Keratinocyte (primary cell): ENCODE data around the gene MAJIN. TPM values are rescaled to one million over a fixed set of nuclear protein-coding genes. Genes with fewer than 3 reads are reported as not detected.

Source experiments
- DNase-seq: peaks from one replicate; pipeline ENCODE4 v3.0.0-alpha.2; 2011; ENCODE audit warnings: low read depth, missing footprints, low spot score
- FAIRE-seq: peaks from 2 replicates; lab custom pipeline; 2011; peaks lifted over from hg19 to GRCh38; lab: Jason Lieb, UNC
- H2AFZ ChIP-seq: 2 replicates; pipeline ENCODE4 v1.6.0; 2012; ENCODE audit warnings: low read length, control low read depth, inconsistent platforms; ENCODE audit not compliant: control insufficient read depth
- H3K27ac ChIP-seq: 2 replicates; pipeline ENCODE4 v1.5.1; 2011; ENCODE audit warnings: low read length; ENCODE audit not compliant: control insufficient read depth, insufficient read depth
- H3K27me3 ChIP-seq: 3 replicates; pipeline ENCODE4 v1.6.0; 2011; ENCODE audit warnings: low read length; ENCODE audit not compliant: control insufficient read depth, insufficient read depth; ENCODE audit errors: extremely low read depth
- H3K36me3 ChIP-seq, 2 experiments: 2 replicates in 1 of 2; 3 replicates in 1 of 2; pipeline ENCODE4 v1.5.1; 2011; ENCODE audit warnings: low read length in 2 of 2, mild to moderate bottlenecking in 1 of 2; ENCODE audit not compliant: control insufficient read depth in 2 of 2, insufficient read depth in 2 of 2; ENCODE audit errors: extremely low read depth in 1 of 2
- H3K4me1 ChIP-seq: 3 replicates; pipeline ENCODE4 v1.5.1; 2011; ENCODE audit warnings: low read length; ENCODE audit not compliant: control insufficient read depth, insufficient read depth; ENCODE audit errors: extremely low read depth
- H3K4me2 ChIP-seq: 3 replicates; pipeline ENCODE4 v1.6.0; 2011; ENCODE audit warnings: low read depth, low read length; ENCODE audit not compliant: control insufficient read depth, insufficient read depth; ENCODE audit errors: extremely low read depth
- H3K4me3 ChIP-seq, 3 experiments: fragments of 200-600 bp in 1 of 3; sonication (generic) in 1 of 3; 2 replicates in 2 of 3; 3 replicates in 1 of 3; pipeline ENCODE4 v1.5.1; 2011 to 2016; ENCODE audit warnings: low read length in 3 of 3, mild to moderate bottlenecking in 3 of 3, control low read depth in 2 of 3, inconsistent platforms in 1 of 3, low read depth in 1 of 3, mixed read lengths in 1 of 3, mixed run types in 1 of 3, moderate library complexity in 1 of 3; ENCODE audit not compliant: control insufficient read depth in 2 of 3, insufficient read depth in 2 of 3; ENCODE audit errors: extremely low read depth in 1 of 3
- H3K79me2 ChIP-seq: 2 replicates; pipeline ENCODE4 v1.6.0; 2012; ENCODE audit warnings: low read length; ENCODE audit not compliant: control insufficient read depth, insufficient read depth
- H3K9ac ChIP-seq: 3 replicates; pipeline ENCODE4 v1.6.0; 2011; ENCODE audit warnings: low read length; ENCODE audit not compliant: control insufficient read depth, insufficient read depth; ENCODE audit errors: extremely low read depth
- H3K9me1 ChIP-seq: 3 replicates; pipeline ENCODE4 v1.6.0; 2011; ENCODE audit warnings: low read length; ENCODE audit not compliant: control insufficient read depth, insufficient read depth; ENCODE audit errors: extremely low read depth
- H3K9me3 ChIP-seq: 2 replicates; pipeline ENCODE4 v1.5.1; 2012; ENCODE audit warnings: low read depth, low read length; ENCODE audit not compliant: control insufficient read depth
- H4K20me1 ChIP-seq: 3 replicates; pipeline ENCODE4 v1.6.0; 2011; ENCODE audit warnings: low read length; ENCODE audit not compliant: control insufficient read depth, insufficient read depth; ENCODE audit errors: extremely low read depth
- CTCF ChIP-seq, 3 experiments: IDR thresholded peaks in 1 of 3; conservative IDR thresholded peaks in 1 of 3; optimal IDR thresholded peaks in 1 of 3; 2 replicates in 2 of 3; 3 replicates in 1 of 3; pipeline versions ENCODE3 to v1.5.1; 2011; ENCODE audit warnings: low read length in 3 of 3, mild to moderate bottlenecking in 3 of 3, moderate library complexity in 2 of 3, control low read depth in 1 of 3, inconsistent platforms in 1 of 3; ENCODE audit not compliant: insufficient read depth in 2 of 3; ENCODE audit errors: extremely low read depth in 1 of 3
- EZH2 ChIP-seq: IDR thresholded peaks from one replicate; pipeline ENCODE4 v1.6.1; 2012; ENCODE audit warnings: inconsistent platforms, mild to moderate bottlenecking, low read length, moderate library complexity
- dilution Hi-C: fragments of 300-500 bp; cut with MboI; formaldehyde crosslinking; loops from one replicate; pipeline ENCODE4 v1.7.0; 2020; ENCODE audit warnings: low sequenced_read_pairs; ENCODE audit not compliant: extremely low pct_ligation_motif_present
- polyA plus RNA-seq, 5 experiments: library from polyadenylated mRNA; depleted of rRNA in 3 of 5; stranded (reverse) in 3 of 5; stranded (forward) in 1 of 5; unstranded in 1 of 5; fragments of >200 nt; gene quantifications; 1 replicate in 1 of 5; 2 replicates in 3 of 5; 3 replicates in 1 of 5; pipeline versions ENCODE4 v1.2.1 to v1.2.3, GENCODE V29; 2011 to 2012; ENCODE audit warnings: missing spikeins in 2 of 5, low read depth in 1 of 5, low replicate concordance in 1 of 5

MAJIN gene
- polyA plus RNA-seq, 1 donor (not counting 4 experiments of a cell fraction or from before 2014, with no cell fraction given) = 0.09 TPM

GRCh38 chr11:65017937-65018336 lies 46.0 kb upstream of the MAJIN start:
- dilution Hi-C loops = no loop called here
- TF ChIP-seq CTCF (optimal IDR thresholded peaks at IDR 0.05 in 1 of 3, IDR thresholded peaks at IDR 0.05 in 1 of 3, conservative IDR thresholded peaks at IDR 0.05 in 1 of 3; ENCODE audit: extremely low read depth in 1 of 3, insufficient read depth in 2 of 3, low read length in 3 of 3) = no peak
- TF ChIP-seq EZH2 = no peak

GRCh38 chr11:65016705-65017104 lies 44.8 kb upstream of the MAJIN start:
- no peak overlapping the region for H3K9ac ChIP-seq
- H3K4me2 ChIP-seq = no peak overlapping the region
- H3K27ac ChIP-seq = no peak overlapping the region
- H4K20me1 ChIP-seq = no peaks in the 10 kb centered on the region
- no peak for DNase-seq
- H3K9me3 ChIP-seq = no peaks in the 10 kb centered on the region
- no peak overlapping the region for H3K4me3 ChIP-seq
- peaks cover 8% of the 10 kb centered on the region for H3K4me1 ChIP-seq
- dilution Hi-C loops = no loop called here
- FAIRE-seq = no peak
- H2AFZ ChIP-seq = no peak overlapping the region
- no peaks in the 10 kb centered on the region for H3K27me3 ChIP-seq
- peaks cover 8% of the 10 kb centered on the region for H3K79me2 ChIP-seq
- H3K9me1 ChIP-seq = peaks cover 2% of the 10 kb centered on the region
- no peak for TF ChIP-seq EZH2
- no peak for TF ChIP-seq CTCF (optimal IDR thresholded peaks at IDR 0.05 in 1 of 3, IDR thresholded peaks at IDR 0.05 in 1 of 3, conservative IDR thresholded peaks at IDR 0.05 in 1 of 3; ENCODE audit: extremely low read depth in 1 of 3, insufficient read depth in 2 of 3, low read length in 3 of 3)
- H3K36me3 ChIP-seq = peaks cover 13 to 18% of the 10 kb centered on the region in 2 experiments

More at GRCh38 chr11:65017937-65018336, 46.0 kb upstream of the MAJIN start:
- Histone ChIP-seq H2AFZ (no peak overlapping the region), H3K27ac (no peak overlapping the region), H3K27me3 (no peaks in the 10 kb centered on the region), H3K9me1 (peaks cover 2% of the 10 kb centered on the region), H3K9me3 (no peaks in the 10 kb centered on the region), H3K79me2 (peaks cover 8% of the 10 kb centered on the region), H4K20me1 (no peaks in the 10 kb centered on the region), H3K36me3 (peaks cover 13 to 18% of the 10 kb centered on the region in 2 experiments), H3K4me3 (no peak overlapping the region), H3K9ac (no peak overlapping the region), H3K4me1 (peaks cover 7% of the 10 kb centered on the region), H3K4me2 (no peak overlapping the region)
- no peak for DNase-seq
- FAIRE-seq = no peak
